OCI-LY1 (cell line): ENCODE data around the gene CMTR1.
"Not testable (repeated sequence)": the region's sequence is repeated elsewhere in the genome, so short reads cannot be mapped to it uniquely, and the experiment has no call there.

Experiments used
- CTCF ChIP-seq: fragments of 200-600 bp; sonication (generic), shearing (Covaris generic); IDR thresholded peaks from 2 replicates; pipeline ENCODE4 v1.5.1; 2017; ENCODE audit warnings: mild to moderate bottlenecking, antibody characterized with exemption, low read length, moderate library complexity, mixed read lengths
- EZH2 ChIP-seq: fragments of 200-600 bp; sonication (generic), shearing (Covaris generic); IDR thresholded peaks from 2 replicates; pipeline ENCODE4 v1.8.0; 2017; ENCODE audit warnings: borderline replicate concordance, mixed run types, mild to moderate bottlenecking, antibody characterized with exemption, low read length, moderate library complexity, mixed read lengths

GRCh38 chr6:37443216-37443542 is 10.2 kb downstream of the CMTR1 start:
- TF ChIP-seq EZH2, CTCF: not testable (repeated sequence)
